MM.1S (cell line): ENCODE data around the gene TOM1.
A peak's percentile ranks its signal among the peaks of the same experiment; 100 is the strongest.

ENCODE experiments used
- DNase-seq: peaks from one replicate; pipeline ENCODE4 v3.0.0-alpha.2; 2015
- H2AFZ ChIP-seq: fragments of 300-600 bp; sonication (generic); 2 replicates; pipeline ENCODE4 v1.6.0; 2016; ENCODE audit warnings: antibody characterized with exemption, low read length
- H3F3A ChIP-seq: fragments of 300-600 bp; sonication (generic); 2 replicates; pipeline ENCODE4 v1.6.1; 2016; ENCODE audit warnings: mild to moderate bottlenecking, antibody characterized with exemption, low read length, moderate library complexity, mixed read lengths; ENCODE audit not compliant: insufficient read depth
- H3K27ac ChIP-seq: fragments of 300-600 bp; sonication (generic); 2 replicates; pipeline ENCODE4 v1.5.1; 2016; ENCODE audit warnings: mild to moderate bottlenecking, low read length
- H3K27me3 ChIP-seq: fragments of 300-600 bp; sonication (generic); replicated peaks from 2 replicates; pipeline ENCODE4 v1.6.0; 2016; ENCODE audit warnings: low read length; ENCODE audit not compliant: insufficient read depth
- H3K36me3 ChIP-seq: fragments of 300-600 bp; sonication (generic); replicated peaks from 2 replicates; pipeline ENCODE4 v1.6.1; 2016; ENCODE audit warnings: mild to moderate bottlenecking, low read length, mixed read lengths; ENCODE audit not compliant: insufficient read depth
- H3K4me1 ChIP-seq: fragments of 300-600 bp; sonication (generic); 2 replicates; pipeline ENCODE4 v1.6.1; 2016; ENCODE audit warnings: low read length, mixed read lengths
- H3K4me2 ChIP-seq: fragments of 300-600 bp; sonication (generic); 2 replicates; pipeline ENCODE4 v1.6.0; 2016; ENCODE audit warnings: low read depth, low read length
- H3K4me3 ChIP-seq: fragments of 300-600 bp; sonication (generic); 2 replicates; pipeline ENCODE4 v1.5.1; 2016; ENCODE audit warnings: low read length, mixed read lengths
- H3K79me2 ChIP-seq: fragments of 300-600 bp; sonication (generic); 2 replicates; pipeline ENCODE4 v1.6.1; 2016; ENCODE audit warnings: mixed run types, low read length, mixed read lengths
- H3K9ac ChIP-seq: fragments of 300-600 bp; sonication (generic); 2 replicates; pipeline ENCODE4 v1.6.1; 2016; ENCODE audit warnings: low read length, mixed read lengths
- H3K9me2 ChIP-seq: fragments of 300-600 bp; sonication (generic); replicated peaks from 2 replicates; pipeline ENCODE4 v1.6.1; 2016; ENCODE audit warnings: mild to moderate bottlenecking, low read length, mixed read lengths; ENCODE audit not compliant: insufficient read depth
- H3K9me3 ChIP-seq: fragments of 300-600 bp; sonication (generic); replicated peaks from 2 replicates; pipeline ENCODE4 v1.6.1; 2016; ENCODE audit warnings: mild to moderate bottlenecking, low read length, mixed read lengths; ENCODE audit not compliant: insufficient read depth
- H4K20me1 ChIP-seq: fragments of 300-600 bp; sonication (generic); 2 replicates; pipeline ENCODE4 v1.6.1; 2016; ENCODE audit warnings: mild to moderate bottlenecking, low read length, moderate library complexity, mixed read lengths; ENCODE audit not compliant: insufficient read depth
- CTCF ChIP-seq: fragments of 300-600 bp; sonication (generic); IDR thresholded peaks from 2 replicates; pipeline ENCODE4 v1.5.1; 2016; ENCODE audit warnings: antibody characterized with exemption, low read length, mixed read lengths
- EZH2 ChIP-seq: fragments of 300-600 bp; sonication (generic); optimal IDR thresholded peaks from 2 replicates; pipeline ENCODE3; 2017; ENCODE audit warnings: low read depth, mild to moderate bottlenecking, antibody characterized with exemption, low read length, mixed read lengths
- EZH2phosphoT487 ChIP-seq: fragments of 300-600 bp; sonication (generic); IDR thresholded peaks from 2 replicates; pipeline ENCODE4 v1.6.1; 2018; ENCODE audit warnings: antibody characterized with exemption, low read length

The TOM1 gene

DNA sequence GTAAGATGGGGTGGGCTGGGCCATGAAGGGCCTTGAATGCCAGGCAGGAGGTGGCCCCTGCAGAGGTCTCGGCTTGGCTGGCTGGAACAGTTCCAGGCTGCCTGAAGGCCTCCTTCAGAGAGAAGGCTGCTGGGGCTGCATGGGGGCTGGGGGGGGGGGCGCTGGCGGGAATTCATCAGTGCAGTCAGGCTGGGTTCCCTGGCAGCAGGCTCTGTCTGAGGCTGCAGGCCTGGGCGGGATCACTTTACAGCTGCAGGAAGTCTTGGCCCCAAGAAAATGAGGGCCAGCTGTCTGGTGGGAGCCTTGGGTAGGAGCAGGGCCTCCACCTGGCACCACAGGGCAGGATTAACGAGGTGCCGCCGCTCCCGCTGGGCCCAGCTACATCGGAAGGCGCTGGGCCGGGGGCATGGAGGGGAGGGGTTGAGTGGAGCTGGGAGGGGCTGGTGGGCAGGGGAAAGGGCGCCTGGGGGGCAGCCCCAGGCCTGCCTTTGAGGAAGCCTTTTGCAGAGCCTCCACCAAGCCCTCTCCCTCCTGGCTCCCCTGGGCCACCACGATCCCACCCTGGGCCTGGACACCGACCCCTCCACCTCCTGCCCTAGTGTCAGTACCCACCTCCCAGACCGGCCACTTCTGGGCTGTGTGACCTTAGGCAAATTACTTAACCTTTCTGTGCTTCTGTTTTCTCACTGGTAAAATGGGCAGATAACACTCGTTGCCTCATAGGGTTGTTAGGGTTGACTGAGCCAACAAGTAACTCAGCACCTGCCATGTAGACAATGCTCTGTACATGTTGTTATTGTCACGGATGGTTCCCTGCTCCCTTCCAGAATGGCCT lies 50.2 kb downstream of the TOM1 start:
- Histone ChIP-seq H3K4me2 (peak overlapping the region; percentile 99; the same call in 1 of the 2 replicates), H3K27ac (no peak overlapping the region), H3K36me3 (no peaks in the 10 kb centered on the region), H3K4me3 (no peak overlapping the region), H3K4me1 (peaks cover 35% of the 10 kb centered on the region), H3K9me2 (no peaks in the 10 kb centered on the region), H3K79me2 (no peaks in the 10 kb centered on the region), H3F3A (peaks cover 22% of the 10 kb centered on the region), H3K9ac (peak overlapping the region; percentile 9; the same call in 1 of the 2 replicates), H3K27me3 (no peaks in the 10 kb centered on the region), H3K9me3 (no peaks in the 10 kb centered on the region), H2AFZ (peak overlapping the region; percentile 61), H4K20me1 (no peaks in the 10 kb centered on the region)
- DNase-seq, result no peak
- no peak for TF ChIP-seq EZH2
- no peak for TF ChIP-seq EZH2phosphoT487
- no peak for TF ChIP-seq CTCF

GRCh38 chr22:35350539-35351503 lies 51.1 kb downstream of the TOM1 start:
- Histone ChIP-seq H3K36me3 (no peaks in the 10 kb centered on the region), H3K27me3 (no peaks in the 10 kb centered on the region), H3K9ac (peak overlapping the region; percentile 60; the same call in 1 of the 2 replicates), H3K9me2 (no peaks in the 10 kb centered on the region), H3K27ac (peak overlapping the region; percentile 80; the same call in 1 of the 2 replicates), H3K79me2 (no peaks in the 10 kb centered on the region), H4K20me1 (no peaks in the 10 kb centered on the region), H3K9me3 (no peaks in the 10 kb centered on the region), H3K4me3 (peak overlapping the region; percentile 83), H2AFZ (peak overlapping the region; percentile 95), H3K4me2 (peak overlapping the region; percentile 99), H3F3A (peaks cover 21% of the 10 kb centered on the region), H3K4me1 (peaks cover 26% of the 10 kb centered on the region)
- peak; percentile 88 for DNase-seq
- TF ChIP-seq EZH2 (no peak), EZH2phosphoT487 (no peak), CTCF (peak; percentile 77)

GRCh38 chr22:35352214-35353111 lies 52.8 kb downstream of the TOM1 start:
- H4K20me1 ChIP-seq, result no peaks in the 10 kb centered on the region
- peak overlapping the region; percentile 81 for H2AFZ ChIP-seq
- peaks cover 21% of the 10 kb centered on the region for H3F3A ChIP-seq
- TF ChIP-seq CTCF (peak; percentile 50), EZH2phosphoT487 (no peak)
- DNase-seq, result peak; percentile 80
- H3K27ac ChIP-seq, result peak overlapping the region; percentile 80
- H3K9ac ChIP-seq, result peak overlapping the region; percentile 38
- peak overlapping the region; percentile 3; the same call in 1 of the 2 replicates for H3K4me3 ChIP-seq
- H3K27me3 ChIP-seq, result no peaks in the 10 kb centered on the region
- peaks cover 23% of the 10 kb centered on the region for H3K4me1 ChIP-seq
- H3K9me3 ChIP-seq, result no peaks in the 10 kb centered on the region
- H3K9me2 ChIP-seq, result no peaks in the 10 kb centered on the region
- H3K4me2 ChIP-seq, result peak overlapping the region; percentile 99
- no peaks in the 10 kb centered on the region for H3K36me3 ChIP-seq
- H3K79me2 ChIP-seq, result no peaks in the 10 kb centered on the region
